HepG2 (cell line): ENCODE measurements around the gene TBC1D30.

Source experiments
- EP300 ChIP-seq, 3 experiments: sonication (generic) in 1 of 3; formaldehyde crosslinking in 1 of 3; IDR thresholded peaks; 2 replicates each; pipeline versions ENCODE4 v1.5.1 to v1.6.1; 2011 to 2020; ENCODE audit warnings: low read depth in 2 of 3, low read length in 2 of 3, borderline replicate concordance in 1 of 3, improper control_type of control experiment in 1 of 3, mild to moderate bottlenecking in 1 of 3, missing genetic modification reagents in 1 of 3, moderate library complexity in 1 of 3
- FOSL2 ChIP-seq: sonication (generic); formaldehyde crosslinking; IDR thresholded peaks from 2 replicates; pipeline ENCODE4 v1.4.0; 2020; ENCODE audit warnings: missing genetic modification reagents
- GABPA ChIP-seq, 2 experiments: IDR thresholded peaks; 2 replicates each; pipeline ENCODE4 v1.6.1; 2011 to 2016; ENCODE audit warnings: low read depth in 2 of 2, low read length in 1 of 2, missing biosample characterization in 1 of 2, missing genetic modification characterization in 1 of 2
- HNRNPH1 ChIP-seq: fragments of 200-400 bp; formaldehyde crosslinking; optimal IDR thresholded peaks from 2 replicates; pipeline ENCODE3; 2017; ENCODE audit warnings: mild to moderate bottlenecking, low read depth, low read length
- MXI1 ChIP-seq: IDR thresholded peaks from 3 replicates; pipeline ENCODE4 v1.6.1; 2012; ENCODE audit warnings: low read depth, low read length, inconsistent platforms, borderline replicate concordance
- SIN3A ChIP-seq: IDR thresholded peaks from 2 replicates; pipeline ENCODE4 v1.6.1; 2011; ENCODE audit warnings: low read depth, mild to moderate bottlenecking, control low read depth, low read length, borderline replicate concordance
- TOPORS ChIP-seq: sonication (generic); formaldehyde crosslinking; IDR thresholded peaks from 2 replicates; pipeline ENCODE4 v1.8.0; 2023; ENCODE audit warnings: mild to moderate bottlenecking, missing genetic modification reagents
- YY1 ChIP-seq: IDR thresholded peaks from 2 replicates; pipeline ENCODE4 v1.6.1; 2011; ENCODE audit warnings: low read length, low read depth, moderate library complexity, mild to moderate bottlenecking; ENCODE audit not compliant: insufficient read depth, insufficient replicate concordance
- ZNF207 ChIP-seq: fragments of 450-650 bp; IDR thresholded peaks from 2 replicates; pipeline ENCODE4 v1.6.1; 2016; ENCODE audit warnings: antibody characterized with exemption, borderline replicate concordance
- TF ChIP-seq, protein P1 (sequence below): sonication (generic); formaldehyde crosslinking; IDR thresholded peaks from 2 replicates; pipeline ENCODE4 v1.8.0; 2022; ENCODE audit warnings: mild to moderate bottlenecking, missing genetic modification reagents, moderate library complexity
- TF ChIP-seq, protein P2 (sequence below): sonication (generic); formaldehyde crosslinking; IDR thresholded peaks from 2 replicates; pipeline ENCODE4 v1.5.1; 2020; ENCODE audit warnings: mild to moderate bottlenecking, moderate library complexity, missing genetic modification reagents
- TF ChIP-seq, protein P3 (sequence below): sonication (generic); formaldehyde crosslinking; IDR thresholded peaks from 2 replicates; pipeline ENCODE4 v1.5.0; 2020; ENCODE audit warnings: mild to moderate bottlenecking, missing genetic modification reagents, moderate library complexity
- TF ChIP-seq, protein P4 (sequence below): sonication (generic); formaldehyde crosslinking; IDR thresholded peaks from 2 replicates; pipeline ENCODE4 v1.9.0; 2021; ENCODE audit warnings: missing genetic modification reagents, borderline replicate concordance

DNA sequence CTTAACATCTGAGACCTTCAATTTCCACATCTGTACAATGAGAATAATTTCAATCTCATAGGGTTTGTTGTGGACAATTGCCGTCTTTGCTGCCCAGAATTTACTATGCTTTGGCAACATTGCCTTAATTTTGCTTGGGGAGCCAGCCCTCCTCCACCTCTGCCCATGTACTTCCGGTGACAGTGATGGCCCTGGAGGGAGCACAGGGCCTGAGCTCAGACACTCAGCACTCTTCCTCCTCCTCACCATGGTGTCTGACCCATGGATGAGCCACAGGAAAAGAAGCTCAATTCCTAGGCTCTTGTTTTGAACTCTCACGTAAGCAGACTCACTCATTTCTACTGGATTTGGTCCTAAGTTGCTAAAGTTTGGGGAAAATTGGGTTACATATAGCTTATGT is 58.2 kb downstream of the TBC1D30 start:
- TF ChIP-seq FOSL2 (CRISPR knock-in tag) (no peak), GABPA (IDR thresholded peaks at IDR 0.05; ENCODE audit: low read depth, low read length) (no peak), GABPA (CRISPR knock-in tag; IDR thresholded peaks at IDR 0.05; ENCODE audit: low read depth) (no peak), SIN3A (no peak), EP300 (IDR thresholded peaks at IDR 0.05; ENCODE audit: low read depth in 2 of 2, low read length in 2 of 2) (no peak), EP300 (CRISPR knock-in tag; IDR thresholded peaks at IDR 0.05; ENCODE audit: borderline replicate concordance) (no peak), YY1 (no peak), TOPORS (CRISPR knock-in tag) (no peak), MXI1 (no peak), ZNF207 (no peak), HNRNPH1 (no peak)
- TF ChIP-seq, protein P1, sequence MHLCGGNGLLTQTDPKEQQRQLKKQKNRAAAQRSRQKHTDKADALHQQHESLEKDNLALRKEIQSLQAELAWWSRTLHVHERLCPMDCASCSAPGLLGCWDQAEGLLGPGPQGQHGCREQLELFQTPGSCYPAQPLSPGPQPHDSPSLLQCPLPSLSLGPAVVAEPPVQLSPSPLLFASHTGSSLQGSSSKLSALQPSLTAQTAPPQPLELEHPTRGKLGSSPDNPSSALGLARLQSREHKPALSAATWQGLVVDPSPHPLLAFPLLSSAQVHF = no peak
- TF ChIP-seq, protein P2, sequence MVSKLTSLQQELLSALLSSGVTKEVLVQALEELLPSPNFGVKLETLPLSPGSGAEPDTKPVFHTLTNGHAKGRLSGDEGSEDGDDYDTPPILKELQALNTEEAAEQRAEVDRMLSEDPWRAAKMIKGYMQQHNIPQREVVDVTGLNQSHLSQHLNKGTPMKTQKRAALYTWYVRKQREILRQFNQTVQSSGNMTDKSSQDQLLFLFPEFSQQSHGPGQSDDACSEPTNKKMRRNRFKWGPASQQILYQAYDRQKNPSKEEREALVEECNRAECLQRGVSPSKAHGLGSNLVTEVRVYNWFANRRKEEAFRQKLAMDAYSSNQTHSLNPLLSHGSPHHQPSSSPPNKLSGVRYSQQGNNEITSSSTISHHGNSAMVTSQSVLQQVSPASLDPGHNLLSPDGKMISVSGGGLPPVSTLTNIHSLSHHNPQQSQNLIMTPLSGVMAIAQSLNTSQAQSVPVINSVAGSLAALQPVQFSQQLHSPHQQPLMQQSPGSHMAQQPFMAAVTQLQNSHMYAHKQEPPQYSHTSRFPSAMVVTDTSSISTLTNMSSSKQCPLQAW = no peak
- TF ChIP-seq, protein P3, sequence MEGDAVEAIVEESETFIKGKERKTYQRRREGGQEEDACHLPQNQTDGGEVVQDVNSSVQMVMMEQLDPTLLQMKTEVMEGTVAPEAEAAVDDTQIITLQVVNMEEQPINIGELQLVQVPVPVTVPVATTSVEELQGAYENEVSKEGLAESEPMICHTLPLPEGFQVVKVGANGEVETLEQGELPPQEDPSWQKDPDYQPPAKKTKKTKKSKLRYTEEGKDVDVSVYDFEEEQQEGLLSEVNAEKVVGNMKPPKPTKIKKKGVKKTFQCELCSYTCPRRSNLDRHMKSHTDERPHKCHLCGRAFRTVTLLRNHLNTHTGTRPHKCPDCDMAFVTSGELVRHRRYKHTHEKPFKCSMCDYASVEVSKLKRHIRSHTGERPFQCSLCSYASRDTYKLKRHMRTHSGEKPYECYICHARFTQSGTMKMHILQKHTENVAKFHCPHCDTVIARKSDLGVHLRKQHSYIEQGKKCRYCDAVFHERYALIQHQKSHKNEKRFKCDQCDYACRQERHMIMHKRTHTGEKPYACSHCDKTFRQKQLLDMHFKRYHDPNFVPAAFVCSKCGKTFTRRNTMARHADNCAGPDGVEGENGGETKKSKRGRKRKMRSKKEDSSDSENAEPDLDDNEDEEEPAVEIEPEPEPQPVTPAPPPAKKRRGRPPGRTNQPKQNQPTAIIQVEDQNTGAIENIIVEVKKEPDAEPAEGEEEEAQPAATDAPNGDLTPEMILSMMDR = no peak
- TF ChIP-seq, protein P4, sequence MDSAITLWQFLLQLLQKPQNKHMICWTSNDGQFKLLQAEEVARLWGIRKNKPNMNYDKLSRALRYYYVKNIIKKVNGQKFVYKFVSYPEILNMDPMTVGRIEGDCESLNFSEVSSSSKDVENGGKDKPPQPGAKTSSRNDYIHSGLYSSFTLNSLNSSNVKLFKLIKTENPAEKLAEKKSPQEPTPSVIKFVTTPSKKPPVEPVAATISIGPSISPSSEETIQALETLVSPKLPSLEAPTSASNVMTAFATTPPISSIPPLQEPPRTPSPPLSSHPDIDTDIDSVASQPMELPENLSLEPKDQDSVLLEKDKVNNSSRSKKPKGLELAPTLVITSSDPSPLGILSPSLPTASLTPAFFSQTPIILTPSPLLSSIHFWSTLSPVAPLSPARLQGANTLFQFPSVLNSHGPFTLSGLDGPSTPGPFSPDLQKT = no peak
